ENCODE measurements around the gene RNF207.

The RNF207 gene

DNA sequence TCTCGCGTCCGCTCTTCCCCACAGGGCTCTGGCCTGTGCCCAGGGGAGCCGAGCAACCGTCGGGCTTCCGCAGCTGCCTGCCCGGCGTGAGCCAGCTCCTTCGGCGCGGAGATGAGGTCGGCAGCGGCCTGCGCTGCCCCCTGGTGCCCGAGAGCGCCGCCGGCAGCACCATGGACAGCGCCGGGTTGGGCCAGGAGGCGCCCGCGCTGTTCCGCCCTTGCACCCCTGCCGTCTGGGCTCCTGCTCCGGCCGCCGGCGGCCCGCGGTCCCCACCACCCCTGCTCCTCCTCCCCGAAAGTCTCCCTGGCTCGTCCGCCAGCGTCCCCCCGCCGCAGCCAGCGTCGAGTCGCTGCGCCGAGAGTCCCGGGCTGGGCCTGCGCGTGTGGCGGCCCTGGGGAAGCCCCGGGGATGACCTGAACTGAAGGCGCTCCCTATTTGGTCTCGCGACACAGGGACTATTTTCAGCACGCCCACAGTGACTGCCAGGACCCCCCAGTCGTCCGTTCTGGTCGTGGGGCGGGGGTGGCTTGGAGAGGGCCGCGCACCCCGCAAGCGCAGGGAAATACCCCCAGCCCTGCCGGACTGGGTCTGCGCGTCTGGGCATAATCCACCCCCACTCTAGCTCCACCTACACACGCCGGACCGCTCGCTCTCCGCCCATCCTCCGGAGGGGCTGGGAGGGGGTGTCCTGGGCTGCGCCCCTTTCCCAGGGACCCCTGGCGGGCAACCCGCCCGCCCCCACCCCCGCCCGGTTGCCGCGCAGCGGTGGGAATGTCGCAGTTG, 39.4 kb downstream of the RNF207 start (continued):
- TF ChIP-seq ZNF10 (tag by site-specific recombination; IDR thresholded peaks at IDR 0.05) (peak; percentile 22; the same call in 1 of the 2 replicates), ZNF521 (tag by site-specific recombination; IDR thresholded peaks at IDR 0.05) (no peak)

- Histone ChIP-seq H3K36me3 (ENCODE audit: control insufficient read depth in 2 of 2, insufficient read depth in 1 of 2, low read length in 2 of 2) (no peaks in the 10 kb centered on the region), H3K4me1 (ENCODE audit: control insufficient read depth, insufficient read depth, low read length) (no peaks in the 10 kb centered on the region; the same call in 1 of the 2 replicates), H3K9me3 (ENCODE audit: control insufficient read depth, insufficient read depth, low read depth, low read length) (no peaks in the 10 kb centered on the region), H3K4me3 (ENCODE audit: low read depth, low read length) (peak overlapping the region; percentile 20), H3K27ac (ENCODE audit: extremely low read depth, low read depth, low read length) (no peak overlapping the region)
- POLR2A ChIA-PET, result interaction anchor here (0.6 to 1.6 kb wide), 2 partner anchors 11 to 95 kb away, joined by 3 to 13 read pairs; partner anchors contain the start of gene ICMT
- CTCF ChIA-PET, result interaction anchor here (0.6 to 9.2 kb wide), 42 partner anchors 8 to 474 kb away, joined by 3 to 181 read pairs (median 6); partner anchors contain the start of genes HES2, ICMT and RNF207
- TF ChIP-seq, protein P1, sequence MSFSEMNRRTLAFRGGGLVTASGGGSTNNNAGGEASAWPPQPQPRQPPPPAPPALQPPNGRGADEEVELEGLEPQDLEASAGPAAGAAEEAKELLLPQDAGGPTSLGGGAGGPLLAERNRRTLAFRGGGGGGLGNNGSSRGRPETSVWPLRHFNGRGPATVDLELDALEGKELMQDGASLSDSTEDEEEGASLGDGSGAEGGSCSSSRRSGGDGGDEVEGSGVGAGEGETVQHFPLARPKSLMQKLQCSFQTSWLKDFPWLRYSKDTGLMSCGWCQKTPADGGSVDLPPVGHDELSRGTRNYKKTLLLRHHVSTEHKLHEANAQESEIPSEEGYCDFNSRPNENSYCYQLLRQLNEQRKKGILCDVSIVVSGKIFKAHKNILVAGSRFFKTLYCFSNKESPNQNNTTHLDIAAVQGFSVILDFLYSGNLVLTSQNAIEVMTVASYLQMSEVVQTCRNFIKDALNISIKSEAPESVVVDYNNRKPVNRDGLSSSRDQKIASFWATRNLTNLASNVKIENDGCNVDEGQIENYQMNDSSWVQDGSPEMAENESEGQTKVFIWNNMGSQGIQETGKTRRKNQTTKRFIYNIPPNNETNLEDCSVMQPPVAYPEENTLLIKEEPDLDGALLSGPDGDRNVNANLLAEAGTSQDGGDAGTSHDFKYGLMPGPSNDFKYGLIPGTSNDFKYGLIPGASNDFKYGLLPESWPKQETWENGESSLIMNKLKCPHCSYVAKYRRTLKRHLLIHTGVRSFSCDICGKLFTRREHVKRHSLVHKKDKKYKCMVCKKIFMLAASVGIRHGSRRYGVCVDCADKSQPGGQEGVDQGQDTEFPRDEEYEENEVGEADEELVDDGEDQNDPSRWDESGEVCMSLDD (tag by site-specific recombination; IDR thresholded peaks at IDR 0.05), result no peak
- TF ChIP-seq ZIC2 (tag by site-specific recombination; IDR thresholded peaks at IDR 0.05) (peak; percentile 74), ZFHX2 (tag by site-specific recombination; conservative IDR thresholded peaks at IDR 0.05) (peak; percentile 5; the same call in 1 of the 2 replicates), ZNF335 (tag by site-specific recombination; conservative IDR thresholded peaks at IDR 0.05) (peak; percentile 61), ZNF223 (tag by site-specific recombination; IDR thresholded peaks at IDR 0.05) (no peak), ZNF626 (tag by site-specific recombination; IDR thresholded peaks at IDR 0.05) (no peak), ZNF629 (tag by site-specific recombination; IDR thresholded peaks at IDR 0.05) (peak; percentile 51), ZNF416 (tag by site-specific recombination; IDR thresholded peaks at IDR 0.05) (no peak), KLF8 (tag by site-specific recombination; IDR thresholded peaks at IDR 0.05) (peak; percentile 8; the same call in 1 of the 2 replicates), SP2 (tag by site-specific recombination; IDR thresholded peaks at IDR 0.05) (peak; percentile 89), EGR2 (tag by site-specific recombination; IDR thresholded peaks at IDR 0.05; ENCODE audit: low read depth) (0 out of 2 replicates have a peak, but pooled peaks have one; percentile 41), ZNF350 (tag by site-specific recombination; IDR thresholded peaks at IDR 0.05) (no peak), SP3 (tag by site-specific recombination; IDR thresholded peaks at IDR 0.05) (peak; percentile 85), ZNF501 (tag by site-specific recombination; IDR thresholded peaks at IDR 0.05) (0 out of 2 replicates have a peak, but pooled peaks have one; percentile 30), ZBTB48 (tag by site-specific recombination; IDR thresholded peaks at IDR 0.05) (0 out of 2 replicates have a peak, but pooled peaks have one; percentile 21), KLF9 (tag by site-specific recombination; IDR thresholded peaks at IDR 0.05; ENCODE audit: low read depth) (peak; percentile 68)
- TF ChIP-seq, protein P2, sequence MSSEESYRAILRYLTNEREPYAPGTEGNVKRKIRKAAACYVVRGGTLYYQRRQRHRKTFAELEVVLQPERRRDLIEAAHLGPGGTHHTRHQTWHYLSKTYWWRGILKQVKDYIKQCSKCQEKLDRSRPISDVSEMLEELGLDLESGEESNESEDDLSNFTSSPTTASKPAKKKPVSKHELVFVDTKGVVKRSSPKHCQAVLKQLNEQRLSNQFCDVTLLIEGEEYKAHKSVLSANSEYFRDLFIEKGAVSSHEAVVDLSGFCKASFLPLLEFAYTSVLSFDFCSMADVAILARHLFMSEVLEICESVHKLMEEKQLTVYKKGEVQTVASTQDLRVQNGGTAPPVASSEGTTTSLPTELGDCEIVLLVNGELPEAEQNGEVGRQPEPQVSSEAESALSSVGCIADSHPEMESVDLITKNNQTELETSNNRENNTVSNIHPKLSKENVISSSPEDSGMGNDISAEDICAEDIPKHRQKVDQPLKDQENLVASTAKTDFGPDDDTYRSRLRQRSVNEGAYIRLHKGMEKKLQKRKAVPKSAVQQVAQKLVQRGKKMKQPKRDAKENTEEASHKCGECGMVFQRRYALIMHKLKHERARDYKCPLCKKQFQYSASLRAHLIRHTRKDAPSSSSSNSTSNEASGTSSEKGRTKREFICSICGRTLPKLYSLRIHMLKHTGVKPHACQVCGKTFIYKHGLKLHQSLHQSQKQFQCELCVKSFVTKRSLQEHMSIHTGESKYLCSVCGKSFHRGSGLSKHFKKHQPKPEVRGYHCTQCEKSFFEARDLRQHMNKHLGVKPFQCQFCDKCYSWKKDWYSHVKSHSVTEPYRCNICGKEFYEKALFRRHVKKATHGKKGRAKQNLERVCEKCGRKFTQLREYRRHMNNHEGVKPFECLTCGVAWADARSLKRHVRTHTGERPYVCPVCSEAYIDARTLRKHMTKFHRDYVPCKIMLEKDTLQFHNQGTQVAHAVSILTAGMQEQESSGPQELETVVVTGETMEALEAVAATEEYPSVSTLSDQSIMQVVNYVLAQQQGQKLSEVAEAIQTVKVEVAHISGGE (tag by site-specific recombination; conservative IDR thresholded peaks at IDR 0.05; ENCODE audit: low read depth), result peak; percentile 93
- TF ChIP-seq, protein P3, sequence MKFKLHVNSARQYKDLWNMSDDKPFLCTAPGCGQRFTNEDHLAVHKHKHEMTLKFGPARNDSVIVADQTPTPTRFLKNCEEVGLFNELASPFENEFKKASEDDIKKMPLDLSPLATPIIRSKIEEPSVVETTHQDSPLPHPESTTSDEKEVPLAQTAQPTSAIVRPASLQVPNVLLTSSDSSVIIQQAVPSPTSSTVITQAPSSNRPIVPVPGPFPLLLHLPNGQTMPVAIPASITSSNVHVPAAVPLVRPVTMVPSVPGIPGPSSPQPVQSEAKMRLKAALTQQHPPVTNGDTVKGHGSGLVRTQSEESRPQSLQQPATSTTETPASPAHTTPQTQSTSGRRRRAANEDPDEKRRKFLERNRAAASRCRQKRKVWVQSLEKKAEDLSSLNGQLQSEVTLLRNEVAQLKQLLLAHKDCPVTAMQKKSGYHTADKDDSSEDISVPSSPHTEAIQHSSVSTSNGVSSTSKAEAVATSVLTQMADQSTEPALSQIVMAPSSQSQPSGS (tag by site-specific recombination; IDR thresholded peaks at IDR 0.05; ENCODE audit: low read depth), result peak; percentile 68; the same call in 1 of the 2 replicates
Measured at GRCh38 chr1:6245869-6246496, 40.1 kb downstream of the RNF207 start.

Measured in HEK293 (cell line).